Islet of Langerhans (tissue), 1 donor: Measurements from ENCODE around the gene NAT14.
"Not testable (repeated sequence)": the region's sequence is repeated elsewhere in the genome, so short reads cannot be mapped to it uniquely, and the experiment has no call there.

Experiments
- FAIRE-seq: peaks from one replicate; lab custom pipeline; 2011; peaks lifted over from hg19 to GRCh38; lab: Jason Lieb, UNC

The NAT14 gene

GRCh38 chr19:55487924-55488687 is 3.1 kb downstream of the NAT14 start, which contains the start of gene SSC5D:
TSS of gene SSC5D (plus strand) at chr19:55488436. CDS start at chr19:55488590, 154 bp downstream.
- FAIRE-seq: no peak

GRCh38 chr19:55488986-55489710 is 4.2 kb downstream of the NAT14 start:
- no peak for FAIRE-seq

GRCh38 chr19:55489711-55490477 is 4.9 kb downstream of the NAT14 start:
- FAIRE-seq: no peak

GRCh38 chr19:55490478-55491432 is 5.8 kb downstream of the NAT14 start:
- FAIRE-seq: no peak

- no peak for FAIRE-seq
Measured at GRCh38 chr19:55491546-55492360, 6.8 kb downstream of the NAT14 start.

GRCh38 chr19:55492362-55492944 is 7.5 kb downstream of the NAT14 start:
- FAIRE-seq: no peak

- FAIRE-seq: no peak
Measured at GRCh38 chr19:55493052-55493644, 8.2 kb downstream of the NAT14 start.

GRCh38 chr19:55493645-55494171 is 8.7 kb downstream of the NAT14 start:
- FAIRE-seq: no peak

- no peak for FAIRE-seq
Measured at GRCh38 chr19:55494172-55494761, 9.3 kb downstream of the NAT14 start.

- FAIRE-seq: no peak
Measured at GRCh38 chr19:55495646-55496349, 10.8 kb downstream of the NAT14 start.

GRCh38 chr19:55496820-55497219 is 11.8 kb downstream of the NAT14 start:
- not testable (repeated sequence) for FAIRE-seq

GRCh38 chr19:55497763-55498162 is 12.8 kb downstream of the NAT14 start:
- no peak for FAIRE-seq

- FAIRE-seq: no peak
Measured at GRCh38 chr19:55498246-55498840, 13.4 kb downstream of the NAT14 start.

- FAIRE-seq: no peak
Measured at GRCh38 chr19:55500368-55500952, 15.5 kb downstream of the NAT14 start.

GRCh38 chr19:55502197-55502952 is 17.4 kb downstream of the NAT14 start:
- no peak for FAIRE-seq

GRCh38 chr19:55503157-55503501 is 18.1 kb downstream of the NAT14 start:
- no peak for FAIRE-seq
